ENCODE results near the gene UBE2D4. TPM values are rescaled to one million over a fixed set of nuclear protein-coding genes. Genes with fewer than 3 reads are reported as not detected.

UBE2D4 gene
- total RNA-seq, 6 experiments from 2014 or later: 13.6 to 25.1 (median 17.8) TPM

DNA sequence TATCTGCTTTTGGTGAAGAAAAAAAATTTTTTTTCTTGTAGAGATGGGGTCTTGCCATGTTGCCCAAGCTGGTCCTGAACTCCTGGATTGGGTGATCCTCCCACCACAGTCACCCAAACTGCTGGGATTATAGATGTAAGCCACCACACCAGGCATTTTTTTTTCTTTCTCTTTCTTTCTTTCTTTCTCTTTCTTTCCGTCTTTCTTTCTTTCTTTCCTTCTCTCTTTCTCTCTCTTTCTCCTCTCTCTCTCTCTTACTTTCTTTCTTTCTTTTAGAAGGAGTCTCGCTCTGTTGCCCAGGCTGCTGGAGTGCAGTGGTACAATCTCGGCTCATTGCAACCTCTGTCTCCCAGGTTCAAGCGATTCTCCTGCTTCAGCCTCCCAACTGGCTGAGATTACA lies 3.5 kb upstream of the UBE2D4 start:
- intact Hi-C loops (cut with DNase I): no loop called here
- ATAC-seq (no peak), DNase-seq (no peak)
- 96% methylated on average over 3 of the region's 4 CpGs for WGBS (ENCODE audit: insufficient coverage, low coverage, low lambda C conversion rate, missing lambda C conversion rate)
- H3K4me3 ChIP-seq: no peak overlapping the region
- no peak overlapping the region for H3K27ac ChIP-seq
- peaks cover 0 to 25% (median 2%) of the 10 kb centered on the region in 4 donors for H3K4me1 ChIP-seq
- H3K9me3 ChIP-seq: no peaks in the 10 kb centered on the region
- TF ChIP-seq, protein P1, sequence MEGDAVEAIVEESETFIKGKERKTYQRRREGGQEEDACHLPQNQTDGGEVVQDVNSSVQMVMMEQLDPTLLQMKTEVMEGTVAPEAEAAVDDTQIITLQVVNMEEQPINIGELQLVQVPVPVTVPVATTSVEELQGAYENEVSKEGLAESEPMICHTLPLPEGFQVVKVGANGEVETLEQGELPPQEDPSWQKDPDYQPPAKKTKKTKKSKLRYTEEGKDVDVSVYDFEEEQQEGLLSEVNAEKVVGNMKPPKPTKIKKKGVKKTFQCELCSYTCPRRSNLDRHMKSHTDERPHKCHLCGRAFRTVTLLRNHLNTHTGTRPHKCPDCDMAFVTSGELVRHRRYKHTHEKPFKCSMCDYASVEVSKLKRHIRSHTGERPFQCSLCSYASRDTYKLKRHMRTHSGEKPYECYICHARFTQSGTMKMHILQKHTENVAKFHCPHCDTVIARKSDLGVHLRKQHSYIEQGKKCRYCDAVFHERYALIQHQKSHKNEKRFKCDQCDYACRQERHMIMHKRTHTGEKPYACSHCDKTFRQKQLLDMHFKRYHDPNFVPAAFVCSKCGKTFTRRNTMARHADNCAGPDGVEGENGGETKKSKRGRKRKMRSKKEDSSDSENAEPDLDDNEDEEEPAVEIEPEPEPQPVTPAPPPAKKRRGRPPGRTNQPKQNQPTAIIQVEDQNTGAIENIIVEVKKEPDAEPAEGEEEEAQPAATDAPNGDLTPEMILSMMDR (IDR thresholded peaks at IDR 0.05): no peak
- no peak for TF ChIP-seq POLR2A (IDR thresholded peaks at IDR 0.05)
- no peaks in the 10 kb centered on the region for H3K36me3 ChIP-seq
- H3K27me3 ChIP-seq: no peaks in the 10 kb centered on the region

DNA sequence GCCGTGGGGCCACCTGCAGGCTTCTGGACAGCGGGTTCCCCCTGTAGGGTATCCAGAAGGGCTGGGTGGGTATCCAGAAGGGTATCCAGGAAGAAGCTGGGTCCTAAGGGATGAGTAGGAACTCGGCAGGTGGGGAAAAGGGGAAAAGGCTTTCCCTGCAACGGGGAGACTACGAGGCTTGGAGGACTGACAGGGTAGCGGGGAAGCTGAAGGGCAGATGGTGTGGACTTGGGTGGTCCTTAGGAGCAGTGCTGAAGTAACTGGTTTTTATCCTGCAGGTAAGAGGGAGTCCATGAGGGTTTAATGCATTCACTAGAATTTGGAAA lies 525 bp downstream of the UBE2D4 start:
- TF ChIP-seq, protein P1 (IDR thresholded peaks at IDR 0.05): peak in 1 of 4 donors; percentile 3
- no peak for TF ChIP-seq POLR2A (IDR thresholded peaks at IDR 0.05)
- ATAC-seq (no peak), DNase-seq (no peak)
- Histone ChIP-seq H3K9me3 (no peaks in the 10 kb centered on the region), H3K27me3 (no peaks in the 10 kb centered on the region), H3K4me3 (peak overlapping the region; percentile 71 to 84 (median 74)), H3K27ac (peak overlapping the region; percentile 87 to 95 (median 89)), H3K36me3 (no peaks in the 10 kb centered on the region), H3K4me1 (peaks cover 0 to 13% (median 2%) of the 10 kb centered on the region in 4 donors)
- 0% methylated on average over 6 of the region's 6 CpGs for WGBS (ENCODE audit: insufficient coverage, low coverage, low lambda C conversion rate, missing lambda C conversion rate)
- intact Hi-C loops (cut with DNase I): no loop called here

DNA sequence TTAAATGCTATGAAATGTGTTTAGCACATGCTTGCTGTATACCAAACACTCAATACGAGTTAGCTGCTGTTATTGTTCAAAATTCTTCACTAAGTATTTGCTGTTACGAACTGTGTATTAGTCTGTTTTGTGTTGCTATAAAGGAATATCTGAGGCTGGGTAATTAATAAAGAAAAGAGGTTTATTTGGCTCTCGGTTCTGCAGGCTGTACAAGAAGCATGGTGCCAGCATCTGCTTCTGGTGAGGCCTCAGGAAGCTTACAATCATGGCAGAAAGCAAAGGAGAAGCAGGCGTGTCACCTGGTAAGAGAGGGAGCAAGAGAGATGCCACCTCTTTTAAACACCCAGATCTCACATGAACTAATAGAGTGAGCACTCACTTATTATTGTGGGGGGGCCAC lies 1.6 kb downstream of the UBE2D4 start:
- TF ChIP-seq, protein P1 (IDR thresholded peaks at IDR 0.05): no peak
- TF ChIP-seq POLR2A (IDR thresholded peaks at IDR 0.05): no peak
- H3K27me3 ChIP-seq: no peaks in the 10 kb centered on the region
- no peaks in the 10 kb centered on the region for H3K36me3 ChIP-seq
- H3K27ac ChIP-seq: no peak overlapping the region
- 97% methylated on average over 3 of the region's 4 CpGs for WGBS (ENCODE audit: insufficient coverage, low coverage, low lambda C conversion rate, missing lambda C conversion rate)
- H3K9me3 ChIP-seq: no peaks in the 10 kb centered on the region
- DNase-seq (no peak), ATAC-seq (no peak)
- H3K4me1 ChIP-seq: peaks cover 0 to 12% (median 2%) of the 10 kb centered on the region in 4 donors
- intact Hi-C loops (cut with DNase I): no loop called here
- no peak overlapping the region for H3K4me3 ChIP-seq

DNA sequence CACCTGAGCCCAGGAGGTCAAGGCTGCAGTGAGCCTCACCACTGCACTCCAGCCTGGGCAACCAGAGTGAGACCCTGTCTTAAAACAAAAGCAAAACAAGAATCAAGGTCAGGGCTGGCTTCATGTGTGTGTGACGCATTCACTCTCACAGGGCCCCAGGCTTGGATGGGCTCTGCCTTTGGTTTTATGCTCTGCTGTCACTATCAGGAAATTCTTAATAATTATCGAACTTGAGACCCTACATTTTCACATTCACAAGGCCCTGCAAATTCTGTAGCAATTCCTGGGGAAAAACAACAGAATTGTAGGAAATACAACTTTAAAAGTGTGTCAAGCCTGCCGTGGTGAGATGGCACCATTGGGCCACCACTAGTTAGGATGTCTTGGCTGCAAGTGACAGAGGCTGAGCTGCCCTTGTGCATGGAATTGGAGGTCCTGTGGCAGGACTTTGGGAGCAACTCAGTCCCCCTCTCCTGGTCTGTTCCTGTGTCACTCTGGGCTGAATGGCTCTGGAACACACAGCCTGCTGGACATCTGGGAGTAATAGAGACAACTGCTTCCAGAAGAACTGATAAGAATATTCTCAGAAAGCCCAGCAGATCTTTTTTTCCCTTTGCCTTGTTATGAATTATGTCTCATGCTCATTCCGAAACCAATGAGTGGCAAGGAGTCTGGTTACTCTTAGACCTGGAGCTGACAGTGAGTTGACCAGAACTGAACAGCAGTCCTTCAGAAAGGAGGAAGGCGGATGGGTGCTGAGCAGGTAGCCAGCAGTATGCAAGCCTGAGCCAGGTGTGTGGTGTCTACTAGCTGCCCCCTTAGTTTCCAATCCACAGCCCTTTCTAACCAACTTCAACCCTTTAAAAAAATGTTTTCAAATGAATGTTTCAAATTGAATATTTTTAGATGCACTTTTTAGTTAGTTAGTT lies 3.6 kb downstream of the UBE2D4 start:
- ATAC-seq: no peak
- 82% methylated on average over 5 of the region's 5 CpGs for WGBS (ENCODE audit: insufficient coverage, low coverage, low lambda C conversion rate, missing lambda C conversion rate)
- DNase-seq: no peak

More for the DNA sequence above, 3.6 kb downstream of the UBE2D4 start:
- no peaks in the 10 kb centered on the region for H3K27me3 ChIP-seq
- no peaks in the 10 kb centered on the region for H3K36me3 ChIP-seq
- peaks cover 0 to 25% (median 2%) of the 10 kb centered on the region in 4 donors for H3K4me1 ChIP-seq
- H3K27ac ChIP-seq: no peak overlapping the region
- no peak overlapping the region for H3K4me3 ChIP-seq
- no peaks in the 10 kb centered on the region for H3K9me3 ChIP-seq
- no peak for TF ChIP-seq POLR2A (IDR thresholded peaks at IDR 0.05)
- TF ChIP-seq, protein P1 (IDR thresholded peaks at IDR 0.05): no peak
- intact Hi-C loops (cut with DNase I): no loop called here
